HL-60/S4 treated with retinoic acid at 250 ng/mL for 4 days and 3 days (cell line): ENCODE data around the gene COPS9.

Experiments
- in situ Hi-C: fragments of 300-500 bp; cut with MboI; formaldehyde crosslinking; loops from 2 replicates; pipeline ENCODE4 v1.7.0; 2022; ENCODE audit warnings: low sequenced_read_pairs

COPS9 gene

DNA sequence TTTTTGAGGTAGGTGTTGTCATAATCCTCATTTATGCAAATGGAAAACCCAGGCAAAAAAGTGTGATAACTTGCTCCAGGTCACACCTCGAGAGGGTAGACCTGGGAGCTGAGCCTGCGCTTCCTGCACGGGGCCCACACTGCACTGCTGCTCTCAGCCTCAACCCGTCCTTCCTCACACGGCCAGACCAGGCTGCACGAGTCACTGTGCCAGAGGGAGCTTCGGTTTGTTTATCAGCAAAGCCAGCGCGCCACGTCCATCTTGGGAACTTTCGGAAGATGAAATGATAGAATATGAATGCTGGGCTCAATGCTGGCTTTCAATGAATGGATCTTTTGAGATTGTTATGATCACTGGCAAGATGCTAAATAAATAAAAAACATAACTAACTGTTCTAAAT is 14.4 kb downstream of the COPS9 start:
- in situ Hi-C loops, result no loop called here

DNA sequence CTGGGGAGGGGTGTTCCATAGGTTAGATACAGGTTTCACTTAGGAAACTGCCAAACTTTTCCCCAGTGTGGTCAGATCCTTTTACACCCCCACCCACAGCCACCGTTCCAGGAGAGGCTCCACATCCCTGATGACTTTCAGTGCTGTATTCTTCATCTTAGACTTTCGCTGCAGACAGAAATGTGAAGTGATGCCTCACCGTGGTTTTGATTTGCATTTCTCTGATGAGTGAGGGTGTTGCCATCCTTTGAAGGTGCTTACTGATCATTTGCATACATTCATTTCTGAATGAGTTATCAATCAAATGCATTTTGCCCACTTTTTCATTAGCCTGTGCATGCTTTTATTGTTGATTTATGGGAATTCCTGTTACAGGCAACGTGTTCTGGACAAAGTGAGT is 14.9 kb downstream of the COPS9 start:
- in situ Hi-C loops, result no loop called here

DNA sequence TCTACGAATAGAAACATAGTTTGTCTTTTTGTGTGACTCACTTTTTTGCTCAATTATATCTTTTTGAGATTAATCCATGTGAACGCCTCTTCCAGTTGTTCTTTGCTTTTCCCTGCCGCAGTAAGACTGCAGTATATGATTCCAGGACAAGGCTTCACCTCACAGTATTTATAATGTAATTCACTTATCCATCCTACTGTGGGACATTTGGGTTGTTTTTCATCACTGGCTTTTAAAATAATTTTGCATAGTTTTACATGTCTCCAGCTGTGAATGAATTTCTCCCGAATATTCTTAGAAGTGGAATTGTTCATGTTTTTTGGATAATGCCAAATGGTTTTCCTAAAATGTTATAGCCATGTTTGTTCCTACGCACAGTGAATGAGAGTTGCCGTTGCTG is 21.9 kb downstream of the COPS9 start:
- in situ Hi-C loops, result no loop called here

DNA sequence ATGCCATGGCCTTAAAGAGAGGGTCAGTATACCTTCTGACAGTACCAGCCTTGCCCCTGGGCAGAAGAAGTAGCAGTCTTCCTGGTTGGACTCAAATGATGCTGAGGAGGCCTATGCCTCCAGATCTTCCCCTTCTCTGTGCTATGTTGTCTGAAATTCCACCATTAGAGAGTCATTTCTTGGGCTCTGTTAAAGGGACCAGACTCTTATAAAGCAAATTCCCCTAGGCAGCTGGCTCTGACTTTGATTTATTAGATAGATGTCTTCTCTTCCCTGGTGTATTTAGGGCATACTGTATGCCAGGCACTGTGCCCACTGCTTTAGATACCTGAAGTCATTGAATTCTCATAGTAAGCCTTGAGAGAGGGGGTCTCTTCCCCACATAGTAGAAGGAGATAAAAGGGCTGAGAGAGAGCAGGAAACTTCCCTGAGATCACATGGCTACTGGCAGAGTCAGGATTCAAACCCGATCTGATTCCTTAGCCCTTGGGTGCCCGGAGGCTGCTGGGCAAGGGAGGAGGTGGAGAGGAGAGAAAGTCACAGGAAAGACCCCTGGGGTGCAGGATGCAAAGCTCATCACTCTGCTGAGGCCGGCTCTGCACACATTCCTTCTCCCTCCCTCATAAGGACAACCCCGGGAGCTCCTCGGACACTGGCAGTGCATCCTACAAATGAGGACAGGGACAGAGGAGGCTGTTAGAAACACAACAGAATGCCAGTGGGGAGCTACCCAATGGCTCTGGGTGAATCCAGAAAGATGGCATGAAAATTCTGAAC is 23.0 kb downstream of the COPS9 start:
- in situ Hi-C loops, result no loop called here

DNA sequence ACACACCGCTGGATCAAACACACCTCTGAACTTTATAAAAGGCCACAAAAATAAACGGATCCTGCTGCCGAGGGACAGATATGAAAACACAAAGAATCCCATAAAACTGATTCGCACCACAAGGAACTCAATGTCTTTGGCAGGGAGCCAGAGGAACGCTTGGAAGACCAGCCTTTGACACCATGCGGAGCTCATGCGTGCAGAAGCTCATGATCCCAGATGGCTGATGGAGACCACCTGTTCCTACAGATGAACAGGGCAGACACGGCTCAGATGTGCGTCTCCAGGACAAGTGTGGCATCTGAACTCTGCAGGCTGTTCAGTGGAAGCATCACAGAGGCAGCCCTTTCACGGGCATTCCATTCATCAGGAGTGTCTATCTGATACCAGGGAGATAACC is 24.9 kb downstream of the COPS9 start:
- in situ Hi-C loops, result no loop called here

DNA sequence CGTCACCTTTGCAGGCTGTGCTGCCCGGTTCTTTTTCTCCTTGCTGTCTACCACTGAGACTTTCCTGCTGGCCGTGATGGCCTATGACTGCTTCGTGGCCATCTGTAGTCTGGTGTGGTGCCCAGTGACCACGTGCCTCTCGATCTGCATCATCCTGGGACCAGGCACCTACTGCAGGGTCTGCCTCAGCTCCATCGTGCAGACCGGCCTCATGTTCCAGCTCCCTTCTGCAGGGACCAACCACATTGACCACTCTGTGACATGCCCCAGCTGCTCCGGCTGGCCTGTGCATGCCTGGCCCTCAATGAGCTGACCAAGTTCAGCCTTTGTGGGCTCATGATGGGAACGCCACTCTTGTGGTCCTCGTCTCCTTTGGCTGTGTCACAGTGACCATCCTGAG is 26.7 kb downstream of the COPS9 start:
- in situ Hi-C loops, result no loop called here

DNA sequence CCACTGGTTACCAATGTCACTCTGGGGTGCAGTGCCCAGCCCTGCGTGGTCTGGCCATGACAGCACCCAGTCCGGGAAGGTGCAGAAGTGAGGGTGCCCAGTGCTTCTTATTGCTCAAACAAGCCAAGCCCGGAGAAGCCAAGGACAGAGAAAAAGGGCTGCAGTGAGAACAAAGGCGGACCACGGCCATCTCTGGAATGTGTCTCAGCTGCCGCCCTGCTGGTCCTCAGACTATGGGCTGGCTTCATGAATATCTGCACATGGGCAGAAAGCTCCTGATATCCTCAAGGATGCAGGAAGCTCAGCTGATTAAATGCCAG is 28.7 kb downstream of the COPS9 start:
- in situ Hi-C loops, result no loop called here

DNA sequence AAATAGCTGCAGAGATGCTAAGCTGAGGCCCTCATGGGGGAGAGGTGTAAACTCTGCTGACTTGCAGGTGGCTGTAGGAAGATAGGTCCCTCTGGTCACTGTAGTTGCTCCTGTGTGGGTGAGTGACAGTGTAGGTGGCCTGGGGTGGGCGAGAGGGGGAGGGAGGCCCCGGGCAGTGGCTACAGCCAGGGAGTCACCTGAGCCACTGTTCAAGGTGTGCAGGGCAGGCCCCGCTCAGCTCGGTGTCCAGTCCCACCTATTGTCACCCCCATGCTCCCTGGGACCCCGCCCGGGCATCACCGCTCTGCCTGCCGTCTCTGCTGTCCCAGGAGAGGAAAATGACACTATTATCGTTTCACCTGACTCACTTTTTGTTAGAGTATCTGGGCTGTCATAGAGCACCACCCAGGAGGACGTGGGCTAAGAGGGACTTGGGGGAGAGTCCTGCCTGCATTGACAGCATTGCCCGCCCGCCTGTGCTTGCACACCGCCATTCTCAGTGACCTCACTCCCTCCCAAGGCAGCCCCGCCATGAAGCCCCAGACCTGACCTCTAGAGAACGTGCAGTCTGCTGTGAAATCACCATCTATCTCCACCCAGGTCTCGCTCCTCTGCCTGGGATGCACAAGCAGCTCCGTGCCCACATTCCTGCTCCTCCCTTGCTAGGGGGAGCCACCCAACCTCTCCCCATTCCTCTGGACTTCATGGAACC is 29.2 kb downstream of the COPS9 start:
- in situ Hi-C loops, result no loop called here

DNA sequence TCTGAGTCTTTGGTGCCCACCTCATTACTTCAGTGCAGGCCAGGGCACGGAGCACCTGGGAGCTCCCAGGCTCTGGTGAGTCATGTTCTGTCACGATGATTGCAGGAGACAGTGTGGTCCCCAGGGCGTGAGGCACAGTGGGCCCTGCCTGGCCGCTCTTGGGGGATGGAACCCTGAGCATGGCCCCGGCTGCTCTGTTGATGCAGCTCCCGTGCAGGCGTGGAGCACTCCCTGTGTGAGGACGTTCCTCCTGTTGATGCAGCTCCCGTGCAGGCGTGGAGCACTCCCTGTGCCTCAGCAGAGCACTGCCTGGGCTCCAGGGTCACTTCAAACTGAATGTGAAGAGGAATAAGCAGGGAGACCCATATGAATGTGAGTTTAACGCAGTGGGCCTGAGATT is 30.1 kb downstream of the COPS9 start:
- in situ Hi-C loops, result no loop called here

DNA sequence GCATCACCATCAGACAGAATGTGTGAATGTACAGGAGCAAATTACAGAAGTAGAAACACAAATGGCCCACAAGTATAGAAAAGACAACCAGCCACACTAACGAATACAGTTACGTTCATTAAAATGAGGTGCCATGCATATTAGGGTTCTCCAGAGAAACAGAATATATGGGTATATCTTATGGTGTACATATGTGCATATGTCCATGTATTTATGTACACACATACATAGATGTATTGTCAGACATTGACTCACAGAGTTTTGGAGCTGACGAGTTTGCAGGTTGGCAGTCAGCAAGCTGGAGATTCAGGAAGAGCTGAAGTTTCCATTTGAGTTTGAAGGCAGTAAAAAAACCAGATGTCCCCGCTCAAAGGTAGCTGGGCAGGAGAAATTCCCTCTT is 33.0 kb downstream of the COPS9 start:
- in situ Hi-C loops, result no loop called here

DNA sequence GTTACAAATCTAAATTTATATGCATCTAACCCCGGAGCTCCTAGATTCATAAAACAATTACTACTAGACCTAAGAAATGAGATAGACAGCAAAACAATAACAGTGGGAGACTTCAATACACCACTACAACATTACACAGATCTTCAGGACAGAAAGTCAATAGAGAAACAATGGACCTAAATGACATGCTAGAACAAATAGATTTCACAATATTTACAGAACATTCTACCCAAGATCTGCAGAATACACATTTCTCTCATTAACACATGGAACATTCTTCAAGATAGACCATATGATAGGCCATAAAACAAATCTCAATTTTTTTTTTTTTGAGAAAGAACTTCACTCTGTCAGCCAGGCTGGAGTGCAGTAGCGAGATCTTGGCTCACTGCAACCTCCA is 37.8 kb downstream of the COPS9 start:
- in situ Hi-C loops, result no loop called here

DNA sequence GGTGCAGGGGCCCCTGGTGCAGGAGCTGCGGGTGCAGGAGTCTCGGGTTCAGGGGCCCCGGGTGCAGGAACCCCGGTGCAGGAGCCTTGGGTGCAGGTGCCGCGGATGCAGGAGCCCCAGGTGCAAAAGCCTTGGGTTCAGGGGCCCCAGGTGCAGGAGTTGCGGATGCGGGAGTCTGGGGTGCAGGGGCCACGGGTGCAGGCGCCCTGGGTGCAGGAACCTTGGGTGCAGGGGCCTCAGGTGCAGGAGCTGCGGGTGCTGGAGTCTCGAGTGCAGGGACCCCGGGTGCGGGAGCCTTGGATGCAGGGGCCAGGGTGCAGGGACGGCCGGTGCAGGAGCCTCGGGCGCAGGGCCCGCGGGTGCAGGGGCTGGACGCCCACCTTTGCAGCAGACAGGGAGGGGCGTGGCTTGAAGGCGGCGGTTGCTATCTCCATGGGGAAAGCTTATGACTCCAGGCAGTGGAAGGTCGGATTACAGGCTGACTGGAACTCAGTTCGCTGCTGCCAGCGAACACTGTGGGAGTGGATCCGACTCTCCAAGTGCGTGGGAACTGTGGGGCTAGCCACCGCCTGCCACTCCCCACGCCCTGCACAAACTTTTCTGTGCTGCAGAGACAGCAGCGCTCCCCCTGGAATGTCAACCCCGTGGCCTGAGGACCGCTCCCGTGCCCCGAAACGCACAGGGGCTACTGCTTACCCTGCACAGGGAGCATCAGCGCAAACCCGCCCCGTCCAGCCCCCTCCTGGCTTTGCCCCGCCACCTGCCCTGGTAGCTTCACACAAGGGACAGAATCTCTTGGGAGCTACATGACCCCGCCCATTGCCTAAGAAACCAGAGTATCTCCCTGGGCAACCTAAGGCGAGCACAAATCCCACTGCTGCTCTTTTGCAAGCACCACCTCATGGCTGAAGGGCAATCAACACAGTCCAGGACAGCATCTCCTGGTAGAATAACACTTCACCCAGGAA is 40.3 kb downstream of the COPS9 start:
- in situ Hi-C loops, result no loop called here

DNA sequence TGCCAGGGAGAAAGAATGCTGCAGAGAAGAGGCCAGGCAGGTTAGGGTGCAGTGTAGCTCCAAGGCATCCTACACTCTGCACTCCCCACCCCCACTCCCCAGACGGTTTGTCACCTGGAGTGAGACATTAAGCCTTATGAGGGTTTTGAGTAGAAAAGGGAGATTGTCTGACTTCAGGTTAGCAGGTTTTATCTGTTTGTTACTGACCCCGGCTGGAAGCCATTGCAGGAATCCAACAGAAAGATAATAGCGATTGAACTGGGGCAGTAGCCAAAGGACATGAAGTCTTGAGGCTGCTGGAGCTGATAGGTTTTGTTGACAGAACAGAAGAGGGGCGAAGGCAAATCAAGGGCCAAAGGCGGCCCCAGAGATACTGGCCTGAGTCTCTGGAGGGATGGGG is 46.8 kb downstream of the COPS9 start:
- in situ Hi-C loops, result no loop called here

DNA sequence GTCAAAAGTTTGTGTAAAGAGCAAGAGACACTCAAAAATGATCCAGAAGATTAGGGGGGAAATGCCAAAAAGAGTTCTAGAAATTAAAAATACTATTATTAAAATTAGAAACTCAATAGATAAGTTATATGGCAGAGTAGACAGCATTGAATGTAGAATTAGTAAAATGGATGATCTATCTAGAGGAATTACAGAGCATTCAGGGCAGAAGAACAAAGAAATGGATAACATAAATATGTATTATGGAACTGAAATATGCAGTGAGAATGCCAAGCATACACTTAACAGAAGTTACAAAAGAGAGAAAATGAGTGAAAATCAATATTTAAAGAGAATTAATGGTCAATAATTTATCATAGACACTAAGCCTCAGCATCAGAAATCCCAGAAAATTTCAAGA is 49.5 kb downstream of the COPS9 start:
- in situ Hi-C loops, result no loop called here
